B cell (primary cell): Measurements from ENCODE around the gene XPA. TPM values are rescaled to one million over a fixed set of nuclear protein-coding genes. Genes with fewer than 3 reads are reported as not detected.

Source experiments
- ATAC-seq: fragments of 200-7000 bp; cut with Tn5 transposase; one replicate; pipeline ENCODE4 v1.10.0; 2021; ENCODE audit warnings: low read depth, mild to moderate bottlenecking, moderate number of reproducible peaks, moderate library complexity
- CTCF ChIA-PET: fragments of 350-600 bp; sonication (Branson Sonifier 250); formaldehyde crosslinking; loops from one replicate; lab custom pipeline; 2021; ENCODE audit warnings: antibody characterized with exemption, inconsistent platforms; lab: Charles Lee
- POLR2A ChIA-PET: fragments of 350-600 bp; sonication (Branson Sonifier 250); formaldehyde crosslinking; loops from one replicate; lab custom pipeline; 2021; ENCODE audit warnings: antibody characterized with exemption; lab: Charles Lee
- DNase-seq: peaks from one replicate; pipeline ENCODE4 v3.0.0; 2013
- H2AFZ ChIP-seq: 2 replicates; pipeline ENCODE4 v1.6.1; 2012; ENCODE audit warnings: mild to moderate bottlenecking, low read depth, low read length; ENCODE audit not compliant: insufficient read depth, poor library complexity, severe bottlenecking
- H3K27ac ChIP-seq, 2 donors: 1 replicate in 1 of 2; 2 replicates in 1 of 2; pipeline ENCODE4 v1.5.1; 2012 to 2013; ENCODE audit warnings: low read length in 2 of 2, mild to moderate bottlenecking in 2 of 2, moderate library complexity in 1 of 2
- H3K27me3 ChIP-seq, 4 experiments: fragments of 200-600 bp in 1 of 4; sonication (generic) in 1 of 4; replicated peaks in 1 of 4; 1 replicate in 2 of 4; 2 replicates in 2 of 4; pipeline versions ENCODE4 v1.6.1 to v1.7.0; 2013 to 2016; ENCODE audit warnings: low read length in 3 of 4, mild to moderate bottlenecking in 2 of 4, mixed read lengths in 1 of 4, moderate library complexity in 1 of 4; ENCODE audit not compliant: insufficient read depth in 4 of 4, control insufficient read depth in 3 of 4; ENCODE audit errors: control extremely low read depth in 1 of 4
- H3K36me3 ChIP-seq, 2 experiments: replicated peaks in 1 of 2; 1 replicate in 1 of 2; 2 replicates in 1 of 2; pipeline versions ENCODE4 v1.6.1 to v1.7.1; 2013; ENCODE audit warnings: low read length in 1 of 2; ENCODE audit not compliant: insufficient read depth in 2 of 2, control insufficient read depth in 1 of 2; ENCODE audit errors: control extremely low read depth in 1 of 2, extremely low read depth in 1 of 2
- H3K4me1 ChIP-seq, 2 donors: fragments of 200-600 bp in 1 of 2; sonication (generic) in 1 of 2; 1 replicate in 1 of 2; 2 replicates in 1 of 2; pipeline versions ENCODE4 v1.5.1 to v1.6.1; 2013 to 2017; ENCODE audit warnings: low read length in 2 of 2; ENCODE audit not compliant: control insufficient read depth in 2 of 2, insufficient read depth in 2 of 2
- H3K4me2 ChIP-seq: replicated peaks from 2 replicates; pipeline ENCODE3; 2012; ENCODE audit warnings: mild to moderate bottlenecking, low read depth, low read length; ENCODE audit not compliant: poor library complexity, severe bottlenecking
- H3K4me3 ChIP-seq, 5 experiments: fragments of 200-600 bp in 1 of 5; sonication (generic) in 1 of 5; 1 replicate in 3 of 5; 2 replicates in 2 of 5; pipeline versions ENCODE4 v1.5.1 to v1.7.0; 2011 to 2016; ENCODE audit warnings: low read length in 4 of 5, mild to moderate bottlenecking in 4 of 5, low read depth in 2 of 5, control low read depth in 1 of 5, moderate library complexity in 1 of 5; ENCODE audit not compliant: insufficient read depth in 1 of 5; ENCODE audit errors: control extremely low read depth in 1 of 5, extremely low read depth in 1 of 5
- H3K79me2 ChIP-seq: fragments of 200-600 bp; sonication (generic); one replicate; pipeline ENCODE4 v1.6.0; 2016; ENCODE audit warnings: low read length; ENCODE audit not compliant: control insufficient read depth, insufficient read depth
- H3K9ac ChIP-seq: fragments of 200-600 bp; sonication (generic); 2 replicates; pipeline ENCODE4 v1.6.1; 2017; ENCODE audit warnings: mild to moderate bottlenecking, low read length, moderate library complexity
- H3K9me3 ChIP-seq, 3 donors: one replicate each; pipeline versions ENCODE4 v1.6.1 to v1.7.1; 2013; ENCODE audit warnings: low read length in 2 of 3; ENCODE audit not compliant: control insufficient read depth in 2 of 3, insufficient read depth in 1 of 3; ENCODE audit errors: control extremely low read depth in 1 of 3
- H4K20me1 ChIP-seq: 2 replicates; pipeline ENCODE4 v1.6.0; 2012; ENCODE audit warnings: mild to moderate bottlenecking, low read length; ENCODE audit not compliant: insufficient read depth, control insufficient read depth, poor library complexity, severe bottlenecking
- H3K27ac Mint-ChIP-seq: one replicate; pipeline ENCODE4 v1.8.0; 2021; ENCODE audit warnings: mixed read lengths
- H3K27me3 Mint-ChIP-seq: one replicate; pipeline ENCODE4 v1.8.0; 2021; ENCODE audit warnings: mixed read lengths
- H3K4me1 Mint-ChIP-seq: one replicate; pipeline ENCODE4 v1.8.0; 2021; ENCODE audit warnings: mixed read lengths
- H3K4me3 Mint-ChIP-seq: one replicate; pipeline ENCODE4 v1.8.0; 2021; ENCODE audit warnings: mixed read lengths
- H3K9me3 Mint-ChIP-seq: one replicate; pipeline ENCODE4 v1.8.0; 2022; ENCODE audit warnings: mixed read lengths; ENCODE audit not compliant: insufficient read depth
- EZH2 ChIP-seq: IDR thresholded peaks from 2 replicates; pipeline ENCODE4 v1.6.1; 2012; ENCODE audit warnings: borderline replicate concordance, low read depth, mild to moderate bottlenecking, moderate library complexity, low read length; ENCODE audit not compliant: insufficient read depth, poor library complexity, severe bottlenecking
- WGBS: methylation state at CpG from one replicate; pipeline ENCODE4 v1.1.5; 2013; ENCODE audit warnings: missing lambda C conversion rate; ENCODE audit not compliant: insufficient coverage; 5-methylcytosine and 5-hydroxymethylcytosine counted together
- intact Hi-C: fragments of 100-400 bp; cut with micrococcal nuclease; formaldehyde crosslinking; loops from one replicate; pipeline ENCODE4 v1.10.0; 2022
- polyA plus RNA-seq: library from polyadenylated mRNA; depleted of rRNA; stranded (reverse); fragments of >200 nt; gene quantifications from 2 replicates; pipeline ENCODE4 v1.2.3, GENCODE V29; 2012
- total RNA-seq, 2 donors: library from RNA; stranded (reverse); fragments of 120-200 nt in 1 of 2; gene quantifications; 1 replicate in 1 of 2; 2 replicates in 1 of 2; pipeline versions ENCODE4 v1.2.3 to v1.2.4, GENCODE V29; 2013 to 2022
- TF ChIP-seq, protein P1 (sequence below): fragments of 200-600 bp; IDR thresholded peaks from one replicate; pipeline ENCODE4 v1.8.0; 2022; ENCODE audit warnings: antibody characterized with exemption, mild to moderate bottlenecking

XPA gene
- total and polyA plus RNA-seq, 2 donors (not counting 1 experiment from before 2014, with no cell fraction given) = 3.8 to 21.3 TPM

- no peak overlapping the region for H3K27ac ChIP-seq
- H3K79me2 ChIP-seq = no peaks in the 10 kb centered on the region
- DNase-seq (no peak), ATAC-seq (no peak)
- no peaks in the 10 kb centered on the region for H3K9me3 ChIP-seq
- no peaks in the 10 kb centered on the region for H3K4me1 ChIP-seq
- no peaks in the 10 kb centered on the region for H4K20me1 ChIP-seq
- Mint-ChIP-seq H3K9me3 (no peaks in the 10 kb centered on the region), H3K27me3 (no peaks in the 10 kb centered on the region), H3K4me3 (no peak overlapping the region), H3K27ac (no peak overlapping the region), H3K4me1 (no peaks in the 10 kb centered on the region)
- ChIA-PET POLR2A (no interaction called here), CTCF (no interaction called here)
- H3K4me3 ChIP-seq = no peak overlapping the region
- H3K36me3 ChIP-seq = peaks cover 3 to 72% of the 10 kb centered on the region in 2 experiments
- intact Hi-C loops = no loop called here
- no peaks in the 10 kb centered on the region for H3K27me3 ChIP-seq
- H3K9ac ChIP-seq = no peak overlapping the region
- H2AFZ ChIP-seq = no peak overlapping the region
- TF ChIP-seq, protein P1, sequence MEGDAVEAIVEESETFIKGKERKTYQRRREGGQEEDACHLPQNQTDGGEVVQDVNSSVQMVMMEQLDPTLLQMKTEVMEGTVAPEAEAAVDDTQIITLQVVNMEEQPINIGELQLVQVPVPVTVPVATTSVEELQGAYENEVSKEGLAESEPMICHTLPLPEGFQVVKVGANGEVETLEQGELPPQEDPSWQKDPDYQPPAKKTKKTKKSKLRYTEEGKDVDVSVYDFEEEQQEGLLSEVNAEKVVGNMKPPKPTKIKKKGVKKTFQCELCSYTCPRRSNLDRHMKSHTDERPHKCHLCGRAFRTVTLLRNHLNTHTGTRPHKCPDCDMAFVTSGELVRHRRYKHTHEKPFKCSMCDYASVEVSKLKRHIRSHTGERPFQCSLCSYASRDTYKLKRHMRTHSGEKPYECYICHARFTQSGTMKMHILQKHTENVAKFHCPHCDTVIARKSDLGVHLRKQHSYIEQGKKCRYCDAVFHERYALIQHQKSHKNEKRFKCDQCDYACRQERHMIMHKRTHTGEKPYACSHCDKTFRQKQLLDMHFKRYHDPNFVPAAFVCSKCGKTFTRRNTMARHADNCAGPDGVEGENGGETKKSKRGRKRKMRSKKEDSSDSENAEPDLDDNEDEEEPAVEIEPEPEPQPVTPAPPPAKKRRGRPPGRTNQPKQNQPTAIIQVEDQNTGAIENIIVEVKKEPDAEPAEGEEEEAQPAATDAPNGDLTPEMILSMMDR = no peak
- TF ChIP-seq EZH2 = no peak
- WGBS = 80% methylated on average over 1 of the region's 3 CpGs
- H3K4me2 ChIP-seq = no peak overlapping the region
Measured at GRCh38 chr9:97675655-97676054, 21.5 kb downstream of the XPA start.

- Mint-ChIP-seq H3K27ac (peak overlapping the region; percentile 21), H3K4me3 (no peak overlapping the region), H3K4me1 (no peaks in the 10 kb centered on the region), H3K9me3 (no peaks in the 10 kb centered on the region), H3K27me3 (no peaks in the 10 kb centered on the region)
- POLR2A ChIA-PET = no interaction called here
- Histone ChIP-seq H3K4me3 (no peak overlapping the region), H3K9ac (no peak overlapping the region), H3K36me3 (peaks cover 3 to 88% of the 10 kb centered on the region in 2 experiments), H2AFZ (no peak overlapping the region), H4K20me1 (no peaks in the 10 kb centered on the region), H3K27me3 (no peaks in the 10 kb centered on the region), H3K4me1 (no peaks in the 10 kb centered on the region), H3K9me3 (no peaks in the 10 kb centered on the region), H3K4me2 (no peak overlapping the region), H3K27ac (no peak overlapping the region), H3K79me2 (no peaks in the 10 kb centered on the region)
- intact Hi-C loops = no loop called here
- CTCF ChIA-PET = interaction anchor here (1.4 kb wide), 1 partner anchor 14 kb away, joined by 4 read pairs; no protein-coding TSS in a partner anchor
- 100% methylated on average over 1 of the region's 3 CpGs for WGBS
- TF ChIP-seq, protein P1 = no peak
- TF ChIP-seq EZH2 = no peak
- DNase-seq (no peak), ATAC-seq (no peak)
Measured at GRCh38 chr9:97673922-97674321, 23.2 kb downstream of the XPA start.
